IPS-NIHi11 (cell line): ENCODE results near the gene TRPC4.
"Not testable (repeated sequence)": the region's sequence is repeated elsewhere in the genome, so short reads cannot be mapped to it uniquely, and the experiment has no call there.

ENCODE experiments used
- DNase-seq: peaks from one replicate; pipeline ENCODE4 v3.0.0; 2012; ENCODE audit warnings: mixed read lengths, low spot score

Gene TRPC4

GRCh38 chr13:37816276-37816675, 53.3 kb downstream of the TRPC4 start:
- no peak for DNase-seq

- DNase-seq: no peak
These were observed 58.1 kb downstream of the TRPC4 start for GRCh38 chr13:37811441-37811840.

GRCh38 chr13:37806666-37807065, 62.9 kb downstream of the TRPC4 start:
- no peak for DNase-seq

GRCh38 chr13:37797631-37798030, 71.9 kb downstream of the TRPC4 start:
- no peak for DNase-seq

- not testable (repeated sequence) for DNase-seq
These were observed 72.8 kb downstream of the TRPC4 start for GRCh38 chr13:37796795-37797194.

GRCh38 chr13:37795326-37795725, 74.2 kb downstream of the TRPC4 start:
- DNase-seq: no peak

GRCh38 chr13:37791699-37792098, 77.9 kb downstream of the TRPC4 start:
- DNase-seq: no peak

GRCh38 chr13:37788346-37788745, 81.2 kb downstream of the TRPC4 start:
- DNase-seq: no peak

- no peak for DNase-seq
These were observed 91.9 kb downstream of the TRPC4 start for GRCh38 chr13:37777676-37778075.

- no peak for DNase-seq
These were observed 93.7 kb downstream of the TRPC4 start for GRCh38 chr13:37775871-37776270.

- DNase-seq: no peak
These were observed 96.9 kb downstream of the TRPC4 start for GRCh38 chr13:37772644-37773043.

- DNase-seq: no peak
These were observed 100.0 kb downstream of the TRPC4 start for GRCh38 chr13:37769545-37769944.

GRCh38 chr13:37769078-37769477, 100.5 kb downstream of the TRPC4 start:
- DNase-seq: no peak

- no peak for DNase-seq
These were observed 103.1 kb downstream of the TRPC4 start for GRCh38 chr13:37766502-37766901.

GRCh38 chr13:37755349-37755748, 114.2 kb downstream of the TRPC4 start:
- DNase-seq: no peak

- no peak for DNase-seq
These were observed 115.8 kb downstream of the TRPC4 start for GRCh38 chr13:37753776-37754175.

- no peak for DNase-seq
These were observed 117.4 kb downstream of the TRPC4 start for GRCh38 chr13:37752146-37752545.

- no peak for DNase-seq
These were observed 118.5 kb downstream of the TRPC4 start for GRCh38 chr13:37751025-37751424.

GRCh38 chr13:37748913-37749312, 120.7 kb downstream of the TRPC4 start:
- DNase-seq: no peak

- no peak for DNase-seq
These were observed 122.4 kb downstream of the TRPC4 start for GRCh38 chr13:37747071-37747612.

- no peak for DNase-seq
These were observed 128.0 kb downstream of the TRPC4 start for GRCh38 chr13:37741536-37741935.

GRCh38 chr13:37736045-37736444, 133.5 kb downstream of the TRPC4 start:
- DNase-seq: no peak

- no peak for DNase-seq
These were observed 134.3 kb downstream of the TRPC4 start for GRCh38 chr13:37735293-37735692.

GRCh38 chr13:37729876-37730275, 139.7 kb downstream of the TRPC4 start:
- no peak for DNase-seq
